Hepatocyte (in vitro differentiated cells): Measurements from ENCODE around the gene ADAMTS3. TPM values are rescaled to one million over a fixed set of nuclear protein-coding genes. Genes with fewer than 3 reads are reported as not detected.

Experiments used
- DNase-seq: peaks from one replicate; pipeline ENCODE4 v3.0.0-alpha.2; 2016; ENCODE audit warnings: low spot score
- H2AFZ ChIP-seq: fragments of 200-600 bp; sonication (generic); 2 replicates; pipeline ENCODE4 v1.6.0; 2016; ENCODE audit warnings: antibody characterized with exemption, mild to moderate bottlenecking
- H3K27ac ChIP-seq: fragments of 200-600 bp; sonication (generic); 2 replicates; pipeline ENCODE4 v1.5.1; 2016; ENCODE audit warnings: mild to moderate bottlenecking
- H3K27me3 ChIP-seq: fragments of 200-600 bp; sonication (generic); 2 replicates; pipeline ENCODE4 v1.6.1; 2016
- H3K36me3 ChIP-seq: fragments of 200-600 bp; sonication (generic); replicated peaks from 2 replicates; pipeline ENCODE4 v1.5.1; 2016; ENCODE audit warnings: low read depth; ENCODE audit not compliant: insufficient read depth
- H3K4me1 ChIP-seq: fragments of 200-600 bp; sonication (generic); 2 replicates; pipeline ENCODE4 v1.5.1; 2016; ENCODE audit warnings: mild to moderate bottlenecking, moderate library complexity; ENCODE audit not compliant: insufficient read depth
- H3K4me2 ChIP-seq: fragments of 200-600 bp; sonication (generic); 2 replicates; pipeline ENCODE4 v1.6.0; 2016
- H3K4me3 ChIP-seq: fragments of 200-600 bp; sonication (generic); 2 replicates; pipeline ENCODE4 v1.5.1; 2016; ENCODE audit warnings: mild to moderate bottlenecking
- H3K79me2 ChIP-seq: fragments of 200-600 bp; sonication (generic); 2 replicates; pipeline ENCODE4 v1.6.0; 2017; ENCODE audit warnings: mild to moderate bottlenecking
- H3K9me2 ChIP-seq: fragments of 200-600 bp; sonication (generic); replicated peaks from 2 replicates; pipeline ENCODE4 v1.6.0; 2017; ENCODE audit warnings: mild to moderate bottlenecking; ENCODE audit not compliant: insufficient read depth
- H3K9me3 ChIP-seq: fragments of 200-600 bp; sonication (generic); 2 replicates; pipeline ENCODE4 v1.5.1; 2016; ENCODE audit warnings: low read depth, mild to moderate bottlenecking
- H4K20me1 ChIP-seq: fragments of 200-600 bp; sonication (generic); 2 replicates; pipeline ENCODE4 v1.6.0; 2016; ENCODE audit warnings: mild to moderate bottlenecking; ENCODE audit not compliant: insufficient read depth, poor library complexity, severe bottlenecking
- CTCF ChIP-seq: fragments of 200-600 bp; sonication (generic); IDR thresholded peaks from 2 replicates; pipeline ENCODE4 v1.5.1; 2016; ENCODE audit warnings: antibody characterized with exemption, mild to moderate bottlenecking; ENCODE audit not compliant: poor library complexity
- EZH2 ChIP-seq: fragments of 200-600 bp; sonication (generic); IDR thresholded peaks from 2 replicates; pipeline ENCODE4 v1.6.1; 2016; ENCODE audit warnings: antibody characterized with exemption, mild to moderate bottlenecking, borderline replicate concordance
- EZH2phosphoT487 ChIP-seq: fragments of 200-600 bp; sonication (generic); IDR thresholded peaks from one replicate; pipeline ENCODE4 v1.6.1; 2018; ENCODE audit warnings: antibody characterized with exemption, mild to moderate bottlenecking, low read depth, moderate library complexity; ENCODE audit not compliant: unreplicated experiment, severe bottlenecking
- WGBS: methylation state at CpG from one replicate; pipeline ENCODE4 v1.1.6; 2016; ENCODE audit warnings: low lambda C conversion rate; ENCODE audit errors: missing lambda C conversion rate; 5-methylcytosine and 5-hydroxymethylcytosine counted together
- polyA plus RNA-seq: library from polyadenylated mRNA; unstranded; fragments of >200 nt; fragmentation: Nextera tagmentation; extraction: Ambion mirVana; gene quantifications from 2 replicates; pipeline ENCODE4 v1.2.1, GENCODE V29; 2016
- total RNA-seq: library from RNA; depleted of rRNA; stranded (reverse); fragments of >200 nt; gene quantifications from 2 replicates; pipeline ENCODE4 v1.2.3, GENCODE V29; 2014

Gene ADAMTS3
- total and polyA plus RNA-seq, 2 experiments from 2014 or later = 0.59 to 5.8 TPM

GRCh38 chr4:72323227-72323626, 245.8 kb downstream of the ADAMTS3 start:
- Histone ChIP-seq H3K4me3 (no peak overlapping the region), H3K27me3 (no peaks in the 10 kb centered on the region), H2AFZ (no peak overlapping the region), H4K20me1 (no peaks in the 10 kb centered on the region), H3K36me3 (no peaks in the 10 kb centered on the region), H3K9me2 (no peaks in the 10 kb centered on the region), H3K4me1 (peaks cover 10% of the 10 kb centered on the region), H3K79me2 (no peaks in the 10 kb centered on the region), H3K4me2 (no peak overlapping the region), H3K27ac (no peak overlapping the region), H3K9me3 (no peaks in the 10 kb centered on the region)
- no peak for DNase-seq
- WGBS = 51% methylated on average over 2 of the region's 2 CpGs
- TF ChIP-seq EZH2phosphoT487 = no peak
- TF ChIP-seq CTCF = no peak
- TF ChIP-seq EZH2 = no peak

DNA sequence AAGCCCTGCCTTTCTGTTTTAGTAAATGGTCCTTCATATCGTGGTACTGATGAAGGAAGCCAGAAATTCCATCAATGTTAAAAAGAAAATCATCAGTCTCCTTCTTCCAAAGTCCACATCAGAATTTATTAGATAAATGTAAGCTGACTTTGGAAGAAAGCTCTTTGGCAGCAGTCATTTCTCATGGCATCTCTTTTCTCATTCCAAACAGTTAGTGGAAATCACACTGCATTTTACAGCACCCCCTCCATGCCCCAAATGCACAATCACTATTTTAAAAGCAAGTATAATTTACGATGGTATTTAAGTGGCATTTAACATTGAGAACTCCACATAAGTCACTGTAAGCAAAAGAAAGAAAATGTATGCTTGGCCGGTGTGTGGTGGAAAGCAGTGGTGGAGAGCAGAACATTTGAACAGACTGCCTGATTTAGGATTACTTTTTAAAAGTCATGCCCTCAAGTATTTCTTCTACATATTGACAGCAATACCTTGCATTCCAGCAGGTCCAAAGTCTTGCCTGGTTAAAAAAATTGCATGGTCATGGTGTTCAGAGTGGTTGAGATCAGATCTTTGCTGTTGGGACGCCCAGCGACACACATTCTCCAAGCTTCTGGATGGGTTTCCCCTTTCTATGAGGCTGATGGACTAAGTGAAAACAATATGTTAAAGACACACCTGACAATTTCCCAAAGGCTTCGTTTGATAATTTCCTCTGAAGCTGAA, 248.6 kb downstream of the ADAMTS3 start:
- TF ChIP-seq EZH2phosphoT487 (no peak), EZH2 (no peak), CTCF (no peak)
- no peaks in the 10 kb centered on the region for H3K36me3 ChIP-seq
- no peak overlapping the region for H3K27ac ChIP-seq
- DNase-seq = no peak
- H3K27me3 ChIP-seq = no peaks in the 10 kb centered on the region
- peaks cover 15% of the 10 kb centered on the region for H3K4me1 ChIP-seq
- H3K4me3 ChIP-seq = no peak overlapping the region
- no peaks in the 10 kb centered on the region for H3K9me3 ChIP-seq
- no peaks in the 10 kb centered on the region for H3K9me2 ChIP-seq
- no peaks in the 10 kb centered on the region for H3K79me2 ChIP-seq
- H3K4me2 ChIP-seq = no peak overlapping the region
- 70% methylated on average over 6 of the region's 6 CpGs for WGBS
- H4K20me1 ChIP-seq = no peaks in the 10 kb centered on the region
- no peak overlapping the region for H2AFZ ChIP-seq

- Histone ChIP-seq H2AFZ (no peak overlapping the region), H3K9me2 (no peaks in the 10 kb centered on the region), H3K4me2 (no peak overlapping the region)
These were observed 249.4 kb downstream of the ADAMTS3 start for GRCh38 chr4:72319601-72320021.

GRCh38 chr4:72318421-72319170, 250.4 kb downstream of the ADAMTS3 start:
- no peaks in the 10 kb centered on the region for H3K9me3 ChIP-seq
- WGBS = 88% methylated on average over 7 of the region's 7 CpGs
- TF ChIP-seq EZH2 (no peak), EZH2phosphoT487 (no peak), CTCF (no peak)

More at GRCh38 chr4:72319601-72320021, 249.4 kb downstream of the ADAMTS3 start:
- Histone ChIP-seq H3K79me2 (no peaks in the 10 kb centered on the region), H3K4me3 (no peak overlapping the region), H4K20me1 (no peaks in the 10 kb centered on the region), H3K4me1 (peaks cover 15% of the 10 kb centered on the region), H3K27me3 (no peaks in the 10 kb centered on the region), H3K9me3 (no peaks in the 10 kb centered on the region), H3K27ac (no peak overlapping the region), H3K36me3 (no peaks in the 10 kb centered on the region)
- WGBS = 71% methylated on average over 4 of the region's 4 CpGs
- DNase-seq = no peak
- TF ChIP-seq EZH2 = no peak

More at GRCh38 chr4:72318421-72319170, 250.4 kb downstream of the ADAMTS3 start:
- Histone ChIP-seq H3K4me3 (no peak overlapping the region), H3K27ac (no peak overlapping the region), H3K79me2 (no peaks in the 10 kb centered on the region), H3K36me3 (no peaks in the 10 kb centered on the region), H3K9me2 (no peaks in the 10 kb centered on the region), H2AFZ (no peak overlapping the region), H3K27me3 (no peaks in the 10 kb centered on the region), H3K4me2 (no peak overlapping the region), H3K4me1 (peaks cover 15% of the 10 kb centered on the region), H4K20me1 (no peaks in the 10 kb centered on the region)
- DNase-seq = no peak
